Vagina (tissue), 2 donors: ENCODE data around the gene ZNF521.

Experiments
- CTCF ChIP-seq, 3 experiments: fragments of 450-650 bp in 2 of 3; fragments of 200-600 bp in 1 of 3; sonication (generic) in 1 of 3; IDR thresholded peaks; one replicate each; pipeline ENCODE4 v1.5.1; 2017 to 2019; ENCODE audit warnings: antibody characterized with exemption in 3 of 3, mild to moderate bottlenecking in 2 of 3, moderate library complexity in 2 of 3
- POLR2A ChIP-seq, 2 donors: fragments of 450-650 bp; IDR thresholded peaks; one replicate each; pipeline ENCODE4 v1.6.1; 2017; ENCODE audit warnings: antibody characterized with exemption in 2 of 2, mild to moderate bottlenecking in 2 of 2, moderate library complexity in 2 of 2

GRCh38 chr18:25289001-25289631, 62.9 kb downstream of the ZNF521 start:
- TF ChIP-seq CTCF (IDR thresholded peaks at IDR 0.05) (no peak), POLR2A (IDR thresholded peaks at IDR 0.05) (no peak)
